HepG2 (cell line): ENCODE results near the gene CAPN10. TPM values are rescaled to one million over a fixed set of nuclear protein-coding genes. Genes with fewer than 3 reads are reported as not detected.

ENCODE experiments used
- ATAC-seq: fragments of 200-7000 bp; cut with Tn5 transposase; 3 replicates; pipeline ENCODE4 v1.9.1; 2020; ENCODE audit warnings: mild to moderate bottlenecking, moderate library complexity
- BruUV-seq: library from RNA; stranded (reverse); fragments of 400-500 nt; replicated peaks from 2 replicates; lab custom pipeline; 2021; lab: Mats Ljungman, UMichigan
- CTCF ChIA-PET: fragments of 300-600 bp; formaldehyde crosslinking; extraction: SDS; loops from one replicate; lab custom pipeline; 2021; ENCODE audit warnings: low total read pairs, inconsistent platforms, low intra/inter-chr PET ratio; lab: Yijun Ruan, JAX
- POLR2A ChIA-PET: fragments of 350-600 bp; sonication (Branson Sonifier 250); formaldehyde crosslinking; loops from one replicate; lab custom pipeline; 2020; ENCODE audit warnings: antibody characterized with exemption, inconsistent platforms; lab: Yijun Ruan, JAX
- DNase-seq: peaks from one replicate; pipeline ENCODE4 v3.0.0-alpha.2; 2015; ENCODE audit warnings: low spot score
- FAIRE-seq: peaks from 3 replicates; lab custom pipeline; 2011; peaks lifted over from hg19 to GRCh38; lab: Jason Lieb, UNC
- H2AFZ ChIP-seq: one replicate; pipeline ENCODE4 v1.6.1; 2011; ENCODE audit warnings: low read length, inconsistent platforms
- H3K27ac ChIP-seq: fragments of 300-600 bp; 3 replicates; pipeline ENCODE4 v1.8.0; 2011; ENCODE audit warnings: mixed run types, mild to moderate bottlenecking, mixed read lengths, low read length, inconsistent platforms; ENCODE audit not compliant: insufficient read depth; ENCODE audit errors: extremely low read length
- H3K27me3 ChIP-seq, 2 experiments: fragments of 200-600 bp in 1 of 2; 2 replicates in 1 of 2; 3 replicates in 1 of 2; pipeline versions ENCODE4 v1.6.0 to v1.8.0; 2011; ENCODE audit warnings: low read length in 2 of 2, mild to moderate bottlenecking in 2 of 2, moderate library complexity in 2 of 2, inconsistent platforms in 1 of 2; ENCODE audit not compliant: insufficient read depth in 2 of 2, control insufficient read depth in 1 of 2
- H3K36me3 ChIP-seq, 2 experiments: fragments of 200-600 bp in 1 of 2; replicated peaks in 1 of 2; 2 replicates in 1 of 2; 3 replicates in 1 of 2; pipeline versions ENCODE4 v1.5.1 to v1.8.0; 2011; ENCODE audit warnings: low read length in 2 of 2, inconsistent platforms in 1 of 2; ENCODE audit not compliant: insufficient read depth in 2 of 2, control insufficient read depth in 1 of 2
- H3K4me1 ChIP-seq: 2 replicates; pipeline ENCODE4 v1.5.1; 2012; ENCODE audit warnings: low read length, inconsistent platforms; ENCODE audit not compliant: insufficient read depth
- H3K4me2 ChIP-seq: 2 replicates; pipeline ENCODE4 v1.6.0; 2011; ENCODE audit warnings: low read depth, low read length, inconsistent platforms
- H3K4me3 ChIP-seq, 3 experiments: fragments of 200-600 bp in 1 of 3; sonication (generic), shearing (Covaris generic) in 1 of 3; replicated peaks in 1 of 3; 2 replicates each; pipeline ENCODE4 v1.5.1; 2011 to 2016; ENCODE audit warnings: low read length in 3 of 3, inconsistent platforms in 2 of 3, low read depth in 2 of 3, mild to moderate bottlenecking in 2 of 3, control low read depth in 1 of 3, mixed read lengths in 1 of 3; ENCODE audit not compliant: insufficient read depth in 1 of 3
- H3K79me2 ChIP-seq: one replicate; pipeline ENCODE4 v1.6.1; 2011; ENCODE audit warnings: low read length, inconsistent platforms; ENCODE audit not compliant: insufficient read depth
- H3K9ac ChIP-seq: 2 replicates; pipeline ENCODE4 v1.6.0; 2011; ENCODE audit warnings: mild to moderate bottlenecking, low read depth, low read length, inconsistent platforms; ENCODE audit not compliant: insufficient read depth
- H3K9me3 ChIP-seq: 2 replicates; pipeline ENCODE4 v1.5.1; 2012; ENCODE audit warnings: mild to moderate bottlenecking, low read length
- H4K20me1 ChIP-seq: 2 replicates; pipeline ENCODE4 v1.6.0; 2011; ENCODE audit warnings: inconsistent platforms, mild to moderate bottlenecking, low read length, moderate library complexity; ENCODE audit not compliant: insufficient read depth
- ADNP ChIP-seq: sonication (generic); formaldehyde crosslinking; IDR thresholded peaks from 2 replicates; pipeline ENCODE4 v1.4.0; 2020; ENCODE audit warnings: missing genetic modification reagents
- ARID4A ChIP-seq: sonication (generic); formaldehyde crosslinking; IDR thresholded peaks from 2 replicates; pipeline ENCODE4 v1.5.0; 2020; ENCODE audit warnings: mild to moderate bottlenecking, missing genetic modification reagents, borderline replicate concordance
- KAT8 ChIP-seq: IDR thresholded peaks from 2 replicates; pipeline ENCODE4 v1.6.1; 2016; ENCODE audit warnings: missing genetic modification reagents, missing compliant biosample characterization
- KDM5B ChIP-seq: sonication (generic); formaldehyde crosslinking; IDR thresholded peaks from 2 replicates; pipeline ENCODE4 v1.4.0; 2020; ENCODE audit warnings: missing genetic modification reagents, mild to moderate bottlenecking, borderline replicate concordance
- PAX8 ChIP-seq: sonication (generic); formaldehyde crosslinking; IDR thresholded peaks from 2 replicates; pipeline ENCODE4 v1.8.0; 2022; ENCODE audit warnings: mild to moderate bottlenecking, missing genetic modification reagents, borderline replicate concordance
- RBM39 ChIP-seq: fragments of 200-400 bp; formaldehyde crosslinking; IDR thresholded peaks from one replicate; pipeline ENCODE4 v1.6.1; 2018; ENCODE audit warnings: antibody characterized with exemption, mild to moderate bottlenecking, low read depth, low read length; ENCODE audit not compliant: poor library complexity, severe bottlenecking
- REST ChIP-seq, 2 experiments: IDR thresholded peaks; 2 replicates each; pipeline ENCODE4 v1.6.1; 2011 to 2012; ENCODE audit warnings: low read length in 2 of 2, borderline replicate concordance in 1 of 2, low read depth in 1 of 2, mild to moderate bottlenecking in 1 of 2, moderate library complexity in 1 of 2
- TBX2 ChIP-seq: sonication (generic); formaldehyde crosslinking; IDR thresholded peaks from 2 replicates; pipeline ENCODE4 v1.5.0; 2020; ENCODE audit warnings: missing genetic modification reagents, mild to moderate bottlenecking, borderline replicate concordance
- UBTF ChIP-seq: sonication (generic); formaldehyde crosslinking; IDR thresholded peaks from 2 replicates; pipeline ENCODE4 v1.4.0; 2020; ENCODE audit warnings: mild to moderate bottlenecking, missing genetic modification reagents
- ZNF329 ChIP-seq: sonication (generic); formaldehyde crosslinking; IDR thresholded peaks from 2 replicates; pipeline ENCODE4 v1.9.0; 2021; ENCODE audit warnings: low read depth, mild to moderate bottlenecking, missing genetic modification reagents
- ZNF747 ChIP-seq: sonication (generic); formaldehyde crosslinking; IDR thresholded peaks from 2 replicates; pipeline ENCODE4 v1.8.1; 2023; ENCODE audit warnings: missing genetic modification reagents, mild to moderate bottlenecking, borderline replicate concordance
- WGBS: methylation state at CpG from one replicate; pipeline ENCODE4 v1.1.6; 2017; ENCODE audit warnings: low lambda C conversion rate; 5-methylcytosine and 5-hydroxymethylcytosine counted together
- in situ Hi-C: cut with HindIII; loops from 2 replicates; pipeline ENCODE4 v1.10.0; 2017; ENCODE audit warnings: low pct_unique_long_range_greater_than_20kb; ENCODE audit not compliant: extremely low pct_ligation_motif_present
- intact Hi-C: fragments of 100-400 bp; cut with micrococcal nuclease; formaldehyde crosslinking; loops from one replicate; pipeline ENCODE4 v1.10.0; 2022; ENCODE audit not compliant: unreplicated experiment
- polyA plus RNA-seq, 8 experiments: library from polyadenylated mRNA; depleted of rRNA in 3 of 8; stranded (reverse) in 7 of 8; unstranded in 1 of 8; fragments of >200 nt; fragmentation: Illumina TruSeq in 4 of 8; extraction: Trizol in 4 of 8; gene quantifications; 2 replicates each; pipeline versions ENCODE4 v1.2.1 to v1.2.3, GENCODE V29; 2011 to 2016; ENCODE audit warnings: low read depth in 4 of 8, missing spikeins in 1 of 8, mixed read lengths in 1 of 8; ENCODE audit not compliant: insufficient read depth in 1 of 8
- total RNA-seq, 5 experiments: library from RNA; depleted of rRNA; stranded (reverse); fragments of >200 nt; fragmentation: Illumina TruSeq; extraction: Trizol; gene quantifications; 2 replicates each; pipeline ENCODE4 v1.2.3, GENCODE V29; 2016; ENCODE audit warnings: low read depth in 1 of 5

Gene CAPN10
- total and polyA plus RNA-seq, 2 of the 13 experiments (the other 11 are each of a cell fraction or from before 2014, with no cell fraction given): 27.6 to 32.4 TPM

GRCh38 chr2:240636563-240637115 lies 50.1 kb downstream of the CAPN10 start (continued):
- TF ChIP-seq ZNF329: no peak
- TF ChIP-seq UBTF (CRISPR knock-in tag): no peak
- TF ChIP-seq KDM5B: no peak
- TF ChIP-seq ZNF747 (CRISPR knock-in tag): no peak
- TF ChIP-seq PAX8: no peak
- TF ChIP-seq RBM39: no peak

DNA sequence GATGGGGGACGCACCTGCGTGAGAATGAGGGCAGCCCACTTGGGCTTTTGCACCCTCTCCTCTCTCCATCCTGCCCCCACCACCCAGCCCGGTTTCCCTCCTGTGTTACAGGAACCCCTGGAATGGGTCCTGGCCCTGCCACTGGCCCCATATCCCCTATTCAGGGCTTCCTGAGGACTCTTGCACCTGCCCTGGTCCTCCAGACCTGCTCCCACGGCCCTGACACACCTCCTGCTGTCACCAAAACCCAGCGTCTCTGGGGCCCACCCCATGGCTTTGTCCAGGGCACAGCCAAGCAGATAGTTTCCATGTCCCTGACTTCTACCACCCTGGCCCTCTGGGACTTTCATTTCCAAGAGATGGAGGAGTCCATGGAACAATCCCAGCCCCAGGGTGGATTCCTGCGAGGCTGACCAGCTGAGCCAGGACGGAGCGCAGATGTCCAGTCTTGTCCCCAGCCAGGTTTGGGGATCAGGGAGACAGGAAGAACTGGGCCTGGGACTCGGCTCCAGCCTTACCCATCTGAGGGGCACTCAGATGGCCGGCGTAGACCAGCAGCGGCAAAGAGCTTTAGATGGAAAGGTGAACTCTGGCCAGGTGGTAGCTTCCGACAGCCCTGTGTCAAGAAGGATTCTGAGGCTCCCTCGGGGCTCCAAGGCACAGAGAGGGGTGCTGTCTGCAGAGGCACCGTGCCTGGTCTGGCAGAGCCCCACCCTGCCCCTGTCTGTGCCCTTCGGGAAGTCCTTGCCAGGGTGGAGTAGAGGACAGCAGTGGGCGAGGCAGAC lies 50.8 kb downstream of the CAPN10 start:
- Histone ChIP-seq H3K9me3 (peaks cover 33% of the 10 kb centered on the region), H3K4me2 (no peak overlapping the region), H3K27ac (no peak overlapping the region), H4K20me1 (no peaks in the 10 kb centered on the region), H3K27me3 (peaks cover 12 to 36% of the 10 kb centered on the region in 2 experiments), H3K4me1 (no peaks in the 10 kb centered on the region), H2AFZ (no peak overlapping the region), H3K79me2 (no peaks in the 10 kb centered on the region), H3K4me3 (no peak overlapping the region), H3K9ac (no peak overlapping the region), H3K36me3 (no peaks in the 10 kb centered on the region)
- CTCF ChIA-PET: no interaction called here
- no peak for ATAC-seq
- in situ Hi-C loops (no loop called here), intact Hi-C loops (no loop called here)
- no peak for DNase-seq
- POLR2A ChIA-PET: no interaction called here
- FAIRE-seq: no peak
- no TSS peak for BruUV-seq
- 35% methylated on average over 14 of the region's 17 CpGs for WGBS
- TF ChIP-seq KAT8 (CRISPR knock-in tag) (no peak), REST (IDR thresholded peaks at IDR 0.05; ENCODE audit: borderline replicate concordance in 1 of 2, low read depth in 1 of 2, low read length in 2 of 2) (no peak), TBX2 (CRISPR knock-in tag) (no peak), ARID4A (CRISPR knock-in tag) (no peak), ADNP (CRISPR knock-in tag) (no peak)
